ENCODE measurements around the gene CD180. TPM values are rescaled to one million over a fixed set of nuclear protein-coding genes. Genes with fewer than 3 reads are reported as not detected.

The CD180 gene
- total RNA-seq, 2 donors from 2014 or later = 0.81 to 0.85 TPM

DNA sequence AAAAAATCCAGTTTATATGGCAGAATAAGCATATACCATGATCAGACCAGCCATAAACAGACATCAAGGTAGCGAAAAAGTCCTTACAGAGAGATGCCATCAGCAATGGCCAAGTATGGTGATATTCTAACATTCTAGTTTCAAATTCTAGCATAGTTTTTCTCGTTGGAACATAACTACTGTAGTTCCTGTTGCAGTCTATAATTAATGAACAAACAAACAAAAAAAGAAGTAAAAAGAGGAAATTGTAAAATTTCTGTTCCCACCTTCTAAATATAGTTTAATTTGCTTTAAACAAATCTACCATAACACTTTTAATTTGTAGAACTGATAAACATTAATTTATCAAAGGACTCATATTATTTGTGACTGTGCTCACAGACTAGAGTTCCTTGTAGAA, 9.9 kb upstream of the CD180 start:
- no peak for ATAC-seq (ENCODE audit: insufficient number of reproducible peaks, low FRiP score, low read depth)
- no peaks in the 10 kb centered on the region for H3K36me3 ChIP-seq
- TF ChIP-seq, protein P1, sequence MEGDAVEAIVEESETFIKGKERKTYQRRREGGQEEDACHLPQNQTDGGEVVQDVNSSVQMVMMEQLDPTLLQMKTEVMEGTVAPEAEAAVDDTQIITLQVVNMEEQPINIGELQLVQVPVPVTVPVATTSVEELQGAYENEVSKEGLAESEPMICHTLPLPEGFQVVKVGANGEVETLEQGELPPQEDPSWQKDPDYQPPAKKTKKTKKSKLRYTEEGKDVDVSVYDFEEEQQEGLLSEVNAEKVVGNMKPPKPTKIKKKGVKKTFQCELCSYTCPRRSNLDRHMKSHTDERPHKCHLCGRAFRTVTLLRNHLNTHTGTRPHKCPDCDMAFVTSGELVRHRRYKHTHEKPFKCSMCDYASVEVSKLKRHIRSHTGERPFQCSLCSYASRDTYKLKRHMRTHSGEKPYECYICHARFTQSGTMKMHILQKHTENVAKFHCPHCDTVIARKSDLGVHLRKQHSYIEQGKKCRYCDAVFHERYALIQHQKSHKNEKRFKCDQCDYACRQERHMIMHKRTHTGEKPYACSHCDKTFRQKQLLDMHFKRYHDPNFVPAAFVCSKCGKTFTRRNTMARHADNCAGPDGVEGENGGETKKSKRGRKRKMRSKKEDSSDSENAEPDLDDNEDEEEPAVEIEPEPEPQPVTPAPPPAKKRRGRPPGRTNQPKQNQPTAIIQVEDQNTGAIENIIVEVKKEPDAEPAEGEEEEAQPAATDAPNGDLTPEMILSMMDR (IDR thresholded peaks at IDR 0.05) = no peak
- H3K27ac ChIP-seq = no peak overlapping the region
- H3K4me1 ChIP-seq (ENCODE audit: control insufficient read depth in 1 of 2, low read depth in 2 of 2) = peaks cover 0 to 17% of the 10 kb centered on the region in 2 donors
- no peaks in the 10 kb centered on the region for H3K9me3 ChIP-seq
- no peak overlapping the region for H3K4me3 ChIP-seq
- no peak for DNase-seq (ENCODE audit: low spot score)
- no peaks in the 10 kb centered on the region for H3K27me3 ChIP-seq (replicated peaks; ENCODE audit: insufficient read depth)

DNA sequence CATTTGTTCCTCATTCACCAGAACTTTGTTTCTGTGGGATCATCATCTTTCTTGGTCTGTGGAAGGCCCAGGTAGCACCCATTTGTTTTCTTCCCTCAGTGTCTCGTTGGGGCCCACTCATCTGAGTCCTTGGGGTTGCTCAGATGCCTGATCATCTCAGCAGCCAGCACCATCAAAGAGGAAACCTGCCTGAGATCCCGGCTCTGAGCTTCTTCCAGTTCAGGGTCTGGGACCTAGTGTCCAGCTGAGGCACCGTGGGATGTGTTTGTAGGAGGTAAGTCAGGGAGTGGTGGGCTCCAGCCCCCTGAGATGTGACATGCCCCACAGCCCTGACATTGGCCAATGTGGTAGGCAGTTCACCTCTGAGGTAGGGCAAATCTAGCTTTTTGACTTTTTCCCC, 9.4 kb upstream of the CD180 start:
- H3K9me3 ChIP-seq = no peaks in the 10 kb centered on the region
- no peak for DNase-seq (ENCODE audit: low spot score)
- H3K4me1 ChIP-seq (ENCODE audit: control insufficient read depth in 1 of 2, low read depth in 2 of 2) = peaks cover 0 to 17% of the 10 kb centered on the region in 2 donors
- H3K36me3 ChIP-seq = no peaks in the 10 kb centered on the region
- H3K4me3 ChIP-seq = no peak overlapping the region
- H3K27me3 ChIP-seq (replicated peaks; ENCODE audit: insufficient read depth) = no peaks in the 10 kb centered on the region
- H3K27ac ChIP-seq = no peak overlapping the region
- TF ChIP-seq, protein P1 (IDR thresholded peaks at IDR 0.05) = no peak
- no peak for ATAC-seq (ENCODE audit: insufficient number of reproducible peaks, low FRiP score, low read depth)

DNA sequence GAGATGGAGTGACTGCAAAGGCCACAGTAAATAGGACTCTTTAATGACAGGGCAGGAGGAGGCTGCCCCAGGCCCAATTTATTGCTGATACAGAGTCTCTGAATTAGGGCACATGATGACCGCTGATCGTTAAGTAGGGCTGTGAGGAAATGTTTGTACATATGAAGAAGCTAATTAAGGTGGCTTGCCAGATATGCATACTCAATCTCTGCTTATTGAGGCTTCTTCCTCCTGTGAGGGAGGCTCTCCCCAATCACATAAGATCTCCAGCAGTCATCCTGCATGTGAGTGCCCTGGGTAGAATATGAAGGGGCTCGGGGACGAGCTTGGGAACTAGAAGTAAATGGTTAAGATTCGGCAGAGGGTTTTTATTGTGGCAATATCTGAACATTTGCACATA, 8.2 kb upstream of the CD180 start:
- no peak overlapping the region for H3K4me3 ChIP-seq
- H3K27ac ChIP-seq = no peak overlapping the region

DNA sequence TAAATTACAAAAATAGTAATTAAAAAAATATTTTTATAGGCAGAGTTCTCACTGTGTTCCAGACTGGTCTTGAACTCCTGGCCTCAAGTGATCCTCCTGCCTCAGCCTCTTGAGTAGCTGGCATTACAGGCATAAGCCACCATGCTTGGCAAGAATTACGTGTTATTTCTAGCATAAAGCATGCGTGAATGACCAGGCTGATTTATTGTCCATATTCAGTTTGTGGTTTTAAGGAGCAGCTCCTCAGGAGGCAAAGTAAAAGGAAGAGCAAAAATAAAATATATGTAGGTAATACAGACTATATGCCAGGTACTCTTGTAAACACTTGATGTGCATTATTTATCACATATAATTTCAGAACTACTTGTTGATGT, 7.1 kb upstream of the CD180 start:
- Histone ChIP-seq H3K4me3 (no peak overlapping the region), H3K4me1 (ENCODE audit: control insufficient read depth in 1 of 2, low read depth in 2 of 2) (peaks cover 0 to 13% of the 10 kb centered on the region in 2 donors), H3K36me3 (no peaks in the 10 kb centered on the region), H3K9me3 (no peaks in the 10 kb centered on the region), H3K27me3 (replicated peaks; ENCODE audit: insufficient read depth) (no peaks in the 10 kb centered on the region), H3K27ac (no peak overlapping the region)
- ATAC-seq (ENCODE audit: insufficient number of reproducible peaks, low FRiP score, low read depth) (no peak), DNase-seq (ENCODE audit: low spot score) (no peak)
- TF ChIP-seq, protein P1 (IDR thresholded peaks at IDR 0.05) = no peak

More for the DNA sequence above, 8.2 kb upstream of the CD180 start:
- peaks cover 0 to 17% of the 10 kb centered on the region in 2 donors for H3K4me1 ChIP-seq (ENCODE audit: control insufficient read depth in 1 of 2, low read depth in 2 of 2)
- DNase-seq (ENCODE audit: low spot score) (no peak), ATAC-seq (ENCODE audit: insufficient number of reproducible peaks, low FRiP score, low read depth) (no peak)
- H3K9me3 ChIP-seq = no peaks in the 10 kb centered on the region
- no peaks in the 10 kb centered on the region for H3K36me3 ChIP-seq
- TF ChIP-seq, protein P1 (IDR thresholded peaks at IDR 0.05) = no peak
- no peaks in the 10 kb centered on the region for H3K27me3 ChIP-seq (replicated peaks; ENCODE audit: insufficient read depth)

DNA sequence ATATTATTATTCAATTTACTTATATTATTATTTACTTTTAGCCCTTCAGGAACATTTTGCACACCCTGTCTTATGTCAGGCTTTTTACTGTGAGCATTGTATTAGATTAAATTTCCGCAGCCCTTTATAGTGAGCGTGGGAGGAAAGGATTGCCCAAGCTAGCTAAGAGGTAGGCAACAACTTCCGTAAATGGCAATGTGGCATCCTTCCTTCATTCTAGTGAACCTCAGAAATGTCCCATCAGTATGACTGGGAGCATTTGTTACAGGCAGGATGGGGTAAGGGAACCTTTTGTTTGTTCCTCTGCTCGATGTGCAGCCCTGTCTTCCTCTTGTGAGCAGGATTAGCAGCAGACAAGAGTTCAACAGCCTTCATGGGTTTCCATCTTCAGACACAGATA, 6.2 kb upstream of the CD180 start:
- no peak for ATAC-seq (ENCODE audit: insufficient number of reproducible peaks, low FRiP score, low read depth)
- Histone ChIP-seq H3K36me3 (no peaks in the 10 kb centered on the region), H3K27ac (no peak overlapping the region)

More for the DNA sequence above, 6.2 kb upstream of the CD180 start:
- H3K4me3 ChIP-seq = no peak overlapping the region
- DNase-seq (ENCODE audit: low spot score) = no peak
- H3K9me3 ChIP-seq = no peaks in the 10 kb centered on the region
- peaks cover 0 to 13% of the 10 kb centered on the region in 2 donors for H3K4me1 ChIP-seq (ENCODE audit: control insufficient read depth in 1 of 2, low read depth in 2 of 2)
- TF ChIP-seq, protein P1 (IDR thresholded peaks at IDR 0.05) = no peak
- H3K27me3 ChIP-seq (replicated peaks; ENCODE audit: insufficient read depth) = no peaks in the 10 kb centered on the region

Measured in thoracic aorta (tissue), 2 donors.